K562 (cell line): ENCODE results near the gene LPGAT1. TPM values are rescaled to one million over a fixed set of nuclear protein-coding genes. Genes with fewer than 3 reads are reported as not detected.

Experiments
- ATAC-seq: fragments of 200-7000 bp; cut with Tn5 transposase; 3 replicates; pipeline ENCODE4 v1.9.1; 2020; ENCODE audit warnings: moderate library complexity
- BruUV-seq: library from RNA; stranded (reverse); fragments of 400-500 nt; replicated peaks from 2 replicates; lab custom pipeline; 2021; lab: Mats Ljungman, UMichigan
- CTCF ChIA-PET: fragments of 300-600 bp; formaldehyde crosslinking; extraction: SDS; loops from one replicate; lab custom pipeline; 2021; ENCODE audit warnings: low intra/inter-chr PET ratio; lab: Yijun Ruan, JAX
- POLR2A ChIA-PET: fragments of 300-600, 350-650 bp; sonication (Branson Sonifier 250); formaldehyde crosslinking; extraction: SDS; loops from one replicate; lab custom pipeline; 2021; ENCODE audit warnings: antibody characterized with exemption, inconsistent platforms; lab: Yijun Ruan, JAX
- DNase-seq, 4 experiments: peaks; one replicate each; pipeline versions ENCODE4 v3.0.0 to v3.0.0-alpha.2; 2011 to 2018; ENCODE audit warnings: low spot score in 3 of 4, mixed read lengths in 3 of 4; ENCODE audit errors: extremely low read depth in 1 of 4
- FAIRE-seq: peaks from 2 replicates; lab custom pipeline; 2011; peaks lifted over from hg19 to GRCh38; lab: Jason Lieb, UNC
- H2AFZ ChIP-seq: 2 replicates; pipeline ENCODE4 v1.6.0; 2011; ENCODE audit warnings: low read depth, low read length, control low read depth, inconsistent platforms
- H3K27ac ChIP-seq: fragments of 200-600 bp; 3 replicates; pipeline ENCODE4 v1.8.0; 2011; ENCODE audit warnings: low read depth, mild to moderate bottlenecking, control low read depth, inconsistent platforms, low read length, moderate library complexity, mixed read lengths; ENCODE audit errors: extremely low read depth
- H3K27me3 ChIP-seq, 2 experiments: fragments of 300-600 bp in 1 of 2; 2 replicates in 1 of 2; 3 replicates in 1 of 2; pipeline versions ENCODE4 v1.6.0 to v1.8.0; 2011; ENCODE audit warnings: inconsistent platforms in 2 of 2, low read length in 2 of 2, mild to moderate bottlenecking in 1 of 2, mixed read lengths in 1 of 2, moderate library complexity in 1 of 2; ENCODE audit not compliant: control insufficient read depth in 2 of 2, insufficient read depth in 2 of 2
- H3K36me3 ChIP-seq: fragments of 300-600 bp; 3 replicates; pipeline ENCODE4 v1.8.0; 2011; ENCODE audit warnings: mild to moderate bottlenecking, low read length, inconsistent platforms; ENCODE audit not compliant: control insufficient read depth, insufficient read depth
- H3K4me1 ChIP-seq, 2 experiments: fragments of 200-600 bp in 1 of 2; replicated peaks in 1 of 2; 2 replicates in 1 of 2; 3 replicates in 1 of 2; pipeline versions ENCODE4 v1.5.1 to v1.8.0; 2011; ENCODE audit warnings: inconsistent platforms in 2 of 2, low read length in 2 of 2, mild to moderate bottlenecking in 1 of 2, mixed read lengths in 1 of 2, moderate library complexity in 1 of 2; ENCODE audit not compliant: control insufficient read depth in 2 of 2, insufficient read depth in 2 of 2
- H3K4me2 ChIP-seq: 2 replicates; pipeline ENCODE4 v1.6.1; 2011; ENCODE audit warnings: low read length, control low read depth, inconsistent platforms, mixed read lengths; ENCODE audit not compliant: insufficient read depth
- H3K4me3 ChIP-seq: fragments of 200-600 bp; sonication (generic), shearing (Covaris generic); 2 replicates; pipeline ENCODE4 v1.5.1; 2016; ENCODE audit warnings: control low read depth, inconsistent platforms
- H3K79me2 ChIP-seq: fragments of 200-600 bp; 3 replicates; pipeline ENCODE4 v1.8.0; 2011; ENCODE audit warnings: low read length, inconsistent platforms; ENCODE audit not compliant: control insufficient read depth, insufficient read depth
- H3K9ac ChIP-seq, 2 experiments: 2 replicates each; pipeline versions ENCODE4 v1.6.0 to v1.6.1; 2011; ENCODE audit warnings: low read depth in 2 of 2, low read length in 2 of 2, control low read depth in 1 of 2, inconsistent platforms in 1 of 2, mild to moderate bottlenecking in 1 of 2, mixed read lengths in 1 of 2; ENCODE audit not compliant: insufficient read depth in 1 of 2
- H3K9me1 ChIP-seq: one replicate; pipeline ENCODE4 v1.6.0; 2011; ENCODE audit warnings: inconsistent platforms, mild to moderate bottlenecking, low read length, moderate library complexity; ENCODE audit not compliant: control insufficient read depth, insufficient read depth
- H3K9me3 ChIP-seq: replicated peaks from 2 replicates; pipeline ENCODE4 v1.5.1; 2011; ENCODE audit warnings: low read depth, low read length, inconsistent platforms; ENCODE audit not compliant: control insufficient read depth, insufficient read depth
- H4K20me1 ChIP-seq: replicated peaks from 2 replicates; pipeline ENCODE4 v1.6.1; 2011; ENCODE audit warnings: low read length, inconsistent platforms, mixed read lengths; ENCODE audit not compliant: control insufficient read depth, insufficient read depth
- BRCA1 ChIP-seq, 2 experiments: fragments of 450-650 bp in 1 of 2; sonication (generic) in 1 of 2; formaldehyde crosslinking in 1 of 2; IDR thresholded peaks; 2 replicates each; pipeline versions ENCODE4 v1.5.0 to v1.6.1; 2017 to 2020; ENCODE audit warnings: mild to moderate bottlenecking in 1 of 2, missing genetic modification reagents in 1 of 2
- CBFB ChIP-seq: sonication (generic); formaldehyde crosslinking; IDR thresholded peaks from 2 replicates; pipeline ENCODE4 v1.4.0; 2020; ENCODE audit warnings: mild to moderate bottlenecking, missing genetic modification reagents
- ESRRB ChIP-seq: fragments of 250-450 bp; sonication (Bioruptor Pico); IDR thresholded peaks from 2 replicates; pipeline ENCODE4 v1.5.0; 2020; ENCODE audit warnings: mild to moderate bottlenecking, moderate library complexity, borderline replicate concordance
- HEY1 ChIP-seq: fragments of 250-450 bp; sonication (Bioruptor Pico); IDR thresholded peaks from 2 replicates; pipeline ENCODE4 v1.5.0; 2020; ENCODE audit warnings: mild to moderate bottlenecking, moderate library complexity, borderline replicate concordance
- MCM3 ChIP-seq: fragments of 450-650 bp; IDR thresholded peaks from 2 replicates; pipeline ENCODE4 v1.6.1; 2016
- PHB2 ChIP-seq: fragments of 450-650 bp; IDR thresholded peaks from 2 replicates; pipeline ENCODE4 v1.6.1; 2017; ENCODE audit warnings: low read depth
- PHF20 ChIP-seq: fragments of 450-650 bp; IDR thresholded peaks from 2 replicates; pipeline ENCODE4 v1.6.1; 2018; ENCODE audit not compliant: partially characterized antibody
- PHF21A ChIP-seq: fragments of 450-650 bp; IDR thresholded peaks from 2 replicates; pipeline ENCODE4 v1.6.1; 2017; ENCODE audit warnings: low read depth, borderline replicate concordance
- PHTF2 ChIP-seq: fragments of 250-450 bp; sonication (Bioruptor Pico); IDR thresholded peaks from 2 replicates; pipeline ENCODE4 v1.5.0; 2021; ENCODE audit warnings: mild to moderate bottlenecking
- PPARD ChIP-seq: fragments of 250-450 bp; sonication (Bioruptor Pico); IDR thresholded peaks from 2 replicates; pipeline ENCODE4 v1.8.0; 2022; ENCODE audit warnings: inconsistent platforms, mild to moderate bottlenecking, moderate library complexity
- RBM34 ChIP-seq: fragments of 200-400 bp; formaldehyde crosslinking; IDR thresholded peaks from 2 replicates; pipeline ENCODE4 v1.6.1; 2018; ENCODE audit warnings: low read length, borderline replicate concordance; ENCODE audit not compliant: insufficient read depth
- SETDB1 ChIP-seq: IDR thresholded peaks from one replicate; pipeline ENCODE4 v1.6.1; 2012; ENCODE audit warnings: low read length, control low read depth, inconsistent platforms
- SNRNP70 ChIP-seq: fragments of 200-400 bp; formaldehyde crosslinking; optimal IDR thresholded peaks from 2 replicates; pipeline ENCODE3; 2017; ENCODE audit warnings: low read depth, low read length
- SRSF1 ChIP-seq: fragments of 200-400 bp; formaldehyde crosslinking; IDR thresholded peaks from 2 replicates; pipeline ENCODE4 v1.6.1; 2017; ENCODE audit warnings: mild to moderate bottlenecking, low read depth, low read length, moderate library complexity
- ZBTB34 ChIP-seq: fragments of 250-450 bp; sonication (Bioruptor Pico); IDR thresholded peaks from 2 replicates; pipeline ENCODE4 v1.8.0; 2021; ENCODE audit warnings: mild to moderate bottlenecking, moderate library complexity
- ZFP30 ChIP-seq: fragments of 250-450 bp; sonication (Bioruptor Pico); IDR thresholded peaks from 2 replicates; pipeline ENCODE4 v1.8.0; 2022; ENCODE audit warnings: moderate library complexity, mild to moderate bottlenecking, inconsistent platforms, borderline replicate concordance
- ZNF282 ChIP-seq: sonication (generic); formaldehyde crosslinking; IDR thresholded peaks from 2 replicates; pipeline ENCODE4 v1.8.1; 2023; ENCODE audit warnings: missing genetic modification reagents
- ZNF445 ChIP-seq: fragments of 250-450 bp; sonication (Bioruptor Pico); IDR thresholded peaks from 2 replicates; pipeline ENCODE4 v1.4.0; 2020; ENCODE audit warnings: low read depth, mild to moderate bottlenecking, moderate library complexity
- ZNF507 ChIP-seq: conservative IDR thresholded peaks from 2 replicates; pipeline ENCODE4 v1.6.1; 2017; ENCODE audit warnings: missing genetic modification characterization, missing compliant biosample characterization
- ZNF77 ChIP-seq: fragments of 250-450 bp; sonication (Bioruptor Pico); IDR thresholded peaks from 2 replicates; pipeline ENCODE4 v1.5.0; 2020
- WGBS: fragments of 100-300 bp; shearing (Covaris generic); methylation state at CpG from one replicate; pipeline ENCODE4 v1.1.6; 2016; ENCODE audit warnings: low coverage, mixed read lengths; ENCODE audit not compliant: insufficient coverage; ENCODE audit errors: missing lambda C conversion rate; 5-methylcytosine and 5-hydroxymethylcytosine counted together
- in situ Hi-C: fragments of 300-500 bp; cut with MboI; formaldehyde crosslinking; loops from 4 replicates; pipeline ENCODE4 v1.15.0; 2018; ENCODE audit warnings: inconsistent platforms, mixed read lengths
- intact Hi-C: fragments of 100-400 bp; cut with micrococcal nuclease; formaldehyde crosslinking; loops from 2 replicates; pipeline ENCODE4 v1.14.2; 2022
- polyA plus RNA-seq, 8 experiments: library from polyadenylated mRNA; depleted of rRNA in 4 of 8; stranded (reverse) in 5 of 8; unstranded in 3 of 8; fragments of >200 nt; fragmentation: Nextera tagmentation in 2 of 8; fragmentation: Illumina TruSeq in 1 of 8; extraction: Ambion mirVana in 2 of 8; extraction: Trizol in 1 of 8; gene quantifications; 2 replicates each; pipeline versions ENCODE4 v1.2.1 to v1.2.3, GENCODE V29; 2011 to 2014; ENCODE audit warnings: inconsistent platforms in 1 of 8, missing spikeins in 1 of 8
- total RNA-seq, 7 experiments: library from RNA; depleted of rRNA in 6 of 7; stranded (reverse); fragments of >200 nt in 6 of 7; fragmentation: Illumina TruSeq in 2 of 7; extraction: Trizol in 2 of 7; gene quantifications; 2 replicates each; pipeline versions ENCODE4 v1.2.1 to v1.2.3, GENCODE V29; 2011 to 2021; ENCODE audit warnings: low replicate concordance in 1 of 7

The LPGAT1 gene
- total and polyA plus RNA-seq, 9 of the 15 experiments (the other 6 are each of a cell fraction or from before 2014, with no cell fraction given): 5.7 to 31.4 (median 16.3) TPM

GRCh38 chr1:211789641-211790464 is 40.7 kb downstream of the LPGAT1 start:
- Histone ChIP-seq H3K4me3 (no peak overlapping the region), H3K9me3 (no peaks in the 10 kb centered on the region), H3K9me1 (no peaks in the 10 kb centered on the region), H3K36me3 (peaks cover 12% of the 10 kb centered on the region), H3K27ac (no peak overlapping the region), H2AFZ (no peak overlapping the region), H3K4me1 (no peaks in the 10 kb centered on the region), H3K9ac (no peak overlapping the region), H3K27me3 (no peaks in the 10 kb centered on the region), H4K20me1 (no peaks in the 10 kb centered on the region), H3K79me2 (no peaks in the 10 kb centered on the region), H3K4me2 (no peak overlapping the region)
- in situ Hi-C loops: no loop called here
- no peak for FAIRE-seq
- ChIA-PET CTCF (no interaction called here), POLR2A (interaction anchor here (1.0 to 1.6 kb wide), 5 partner anchors 19 to 641 kb away, joined by 3 to 4 read pairs (median 4); no protein-coding TSS in a partner anchor)
- no peak for ATAC-seq
- TF ChIP-seq SETDB1: no peak
- no peak for TF ChIP-seq PHB2
- TF ChIP-seq ZNF507 (tag): no peak
- TF ChIP-seq PHF20: no peak
- no peak for TF ChIP-seq MCM3
- no peak for TF ChIP-seq ZNF445 (CRISPR knock-in tag)
- TF ChIP-seq BRCA1 (IDR thresholded peaks at IDR 0.05): no peak
- TF ChIP-seq BRCA1 (CRISPR knock-in tag; IDR thresholded peaks at IDR 0.05): no peak
- no peak for TF ChIP-seq SRSF1
- TF ChIP-seq PHF21A: no peak
- no peak for TF ChIP-seq ZBTB34 (CRISPR knock-in tag)
- no peak for TF ChIP-seq CBFB (CRISPR knock-in tag)
- no peak for TF ChIP-seq HEY1 (CRISPR knock-in tag)
- TF ChIP-seq ZFP30: no peak
- TF ChIP-seq PPARD: no peak
- no peak for TF ChIP-seq SNRNP70
- TF ChIP-seq RBM34: no peak
- TF ChIP-seq ZNF77: no peak
- TF ChIP-seq ZNF282 (CRISPR knock-in tag): no peak
- no peak for TF ChIP-seq ESRRB (CRISPR knock-in tag)
- TF ChIP-seq PHTF2 (CRISPR knock-in tag): no peak
- 71% methylated on average over 11 of the region's 11 CpGs for WGBS
- no peak for DNase-seq
- BruUV-seq: no TSS peak
- intact Hi-C loops: no loop called here
